K562 (cell line): ENCODE data around the gene TMPO. TPM values are rescaled to one million over a fixed set of nuclear protein-coding genes. Genes with fewer than 3 reads are reported as not detected.

Source experiments
- CBX3 ChIP-seq, 2 experiments: IDR thresholded peaks; 1 replicate in 1 of 2; 2 replicates in 1 of 2; pipeline ENCODE4 v1.6.1; 2012; ENCODE audit warnings: inconsistent platforms in 2 of 2, low read length in 2 of 2, borderline replicate concordance in 1 of 2, control low read depth in 1 of 2
- FIP1L1 ChIP-seq: fragments of 200-400 bp; formaldehyde crosslinking; IDR thresholded peaks from 2 replicates; pipeline ENCODE4 v1.6.1; 2018; ENCODE audit warnings: mild to moderate bottlenecking, low read depth, low read length; ENCODE audit not compliant: poor library complexity, severe bottlenecking
- FOXA3 ChIP-seq, 2 experiments: fragments of 450-650 bp in 1 of 2; sonication (generic) in 1 of 2; formaldehyde crosslinking; IDR thresholded peaks in 1 of 2; conservative IDR thresholded peaks in 1 of 2; 2 replicates each; pipeline versions ENCODE4 v1.4.0 to v1.8.0; 2020 to 2022; ENCODE audit warnings: mild to moderate bottlenecking in 2 of 2, missing genetic modification reagents in 1 of 2
- HDAC1 ChIP-seq, 2 experiments: fragments of 450-650 bp; IDR thresholded peaks; 2 replicates each; pipeline ENCODE4 v1.6.1; 2016 to 2017; ENCODE audit warnings: inconsistent platforms in 1 of 2, mild to moderate bottlenecking in 1 of 2, moderate library complexity in 1 of 2
- KDM2B ChIP-seq: fragments of 250-450 bp; sonication (Bioruptor Pico); IDR thresholded peaks from 2 replicates; pipeline ENCODE4 v1.8.0; 2021; ENCODE audit warnings: mild to moderate bottlenecking, moderate library complexity
- KDM5B ChIP-seq: fragments of 200-600 bp; sonication (generic); IDR thresholded peaks from 2 replicates; pipeline ENCODE4 v1.6.1; 2012; ENCODE audit warnings: low read depth, mild to moderate bottlenecking, moderate library complexity, low read length, control low read depth, inconsistent platforms; ENCODE audit not compliant: insufficient replicate concordance
- MAFK ChIP-seq: IDR thresholded peaks from 2 replicates; pipeline ENCODE4 v1.6.1; 2011; ENCODE audit warnings: low read length, improper control_type of control experiment
- NFRKB ChIP-seq: fragments of 450-650 bp; IDR thresholded peaks from 2 replicates; pipeline ENCODE4 v1.6.1; 2016; ENCODE audit warnings: low read depth
- NR4A1 ChIP-seq, 2 experiments: fragments of 250-450 bp in 1 of 2; fragments of 450-650 bp in 1 of 2; sonication (Bioruptor Pico) in 1 of 2; IDR thresholded peaks; 2 replicates each; pipeline versions ENCODE4 v1.4.0 to v1.6.1; 2016 to 2020; ENCODE audit warnings: mild to moderate bottlenecking in 2 of 2, missing compliant biosample characterization in 1 of 2, missing genetic modification characterization in 1 of 2, moderate library complexity in 1 of 2
- POLR2H ChIP-seq: IDR thresholded peaks from 2 replicates; pipeline ENCODE4 v1.6.1; 2016; ENCODE audit warnings: missing genetic modification characterization, low read depth, mild to moderate bottlenecking, control low read depth, missing compliant biosample characterization, moderate library complexity
- RCOR1 ChIP-seq, 2 experiments: IDR thresholded peaks; 2 replicates each; pipeline ENCODE4 v1.6.1; 2012; ENCODE audit warnings: low read depth in 2 of 2, low read length in 2 of 2, borderline replicate concordance in 1 of 2, improper control_type of control experiment in 1 of 2
- RNF2 ChIP-seq: sonication (generic); IDR thresholded peaks from 2 replicates; pipeline ENCODE4 v1.6.1; 2016
- SNRNP70 ChIP-seq: fragments of 200-400 bp; formaldehyde crosslinking; optimal IDR thresholded peaks from 2 replicates; pipeline ENCODE3; 2017; ENCODE audit warnings: low read depth, low read length
- ZBTB1 ChIP-seq: sonication (generic); formaldehyde crosslinking; IDR thresholded peaks from 2 replicates; pipeline ENCODE4 v1.8.1; 2023; ENCODE audit warnings: missing genetic modification reagents, low read depth, mild to moderate bottlenecking, borderline replicate concordance
- ZBTB8A ChIP-seq: fragments of 450-650 bp; IDR thresholded peaks from 2 replicates; pipeline ENCODE4 v1.6.1; 2018; ENCODE audit warnings: mild to moderate bottlenecking, moderate library complexity; ENCODE audit not compliant: partially characterized antibody
- ZNF253 ChIP-seq: fragments of 250-450 bp; sonication (Bioruptor Pico); conservative IDR thresholded peaks from 2 replicates; pipeline ENCODE4 v1.6.1; 2021; ENCODE audit warnings: mild to moderate bottlenecking
- ZNF408 ChIP-seq: fragments of 250-450 bp; sonication (Bioruptor Pico); IDR thresholded peaks from 2 replicates; pipeline ENCODE4 v1.4.0; 2020; ENCODE audit warnings: low read depth, mild to moderate bottlenecking, moderate library complexity
- polyA plus RNA-seq, 8 experiments: library from polyadenylated mRNA; depleted of rRNA in 4 of 8; stranded (reverse) in 5 of 8; unstranded in 3 of 8; fragments of >200 nt; fragmentation: Nextera tagmentation in 2 of 8; fragmentation: Illumina TruSeq in 1 of 8; extraction: Ambion mirVana in 2 of 8; extraction: Trizol in 1 of 8; gene quantifications; 2 replicates each; pipeline versions ENCODE4 v1.2.1 to v1.2.3, GENCODE V29; 2011 to 2014; ENCODE audit warnings: inconsistent platforms in 1 of 8, missing spikeins in 1 of 8
- total RNA-seq, 7 experiments: library from RNA; depleted of rRNA in 6 of 7; stranded (reverse); fragments of >200 nt in 6 of 7; fragmentation: Illumina TruSeq in 2 of 7; extraction: Trizol in 2 of 7; gene quantifications; 2 replicates each; pipeline versions ENCODE4 v1.2.1 to v1.2.3, GENCODE V29; 2011 to 2021; ENCODE audit warnings: low replicate concordance in 1 of 7
- TF ChIP-seq, protein P1 (sequence below): fragments of 450-650 bp; IDR thresholded peaks from 2 replicates; pipeline ENCODE4 v1.7.0; 2016; ENCODE audit warnings: borderline replicate concordance
- TF ChIP-seq, protein P2 (sequence below), 2 experiments: IDR thresholded peaks; 2 replicates each; pipeline ENCODE4 v1.6.1; 2011; ENCODE audit warnings: borderline replicate concordance in 1 of 2, control low read depth in 1 of 2, low read depth in 1 of 2, low read length in 1 of 2, mild to moderate bottlenecking in 1 of 2, mixed read lengths in 1 of 2, moderate library complexity in 1 of 2; ENCODE audit not compliant: insufficient read depth in 1 of 2, insufficient read length in 1 of 2, poor library complexity in 1 of 2, severe bottlenecking in 1 of 2; ENCODE audit errors: extremely low read depth in 1 of 2
- TF ChIP-seq, protein P3 (sequence below): sonication (generic); formaldehyde crosslinking; IDR thresholded peaks from 2 replicates; pipeline ENCODE4 v1.8.1; 2023; ENCODE audit warnings: mild to moderate bottlenecking, missing genetic modification reagents
- TF ChIP-seq, protein P4 (sequence below): sonication (generic); IDR thresholded peaks from 2 replicates; pipeline ENCODE4 v1.6.1; 2016

The TMPO gene
- total and polyA plus RNA-seq, 9 of the 15 experiments (the other 6 are each of a cell fraction or from before 2014, with no cell fraction given): 62.1 to 263 (median 182) TPM

DNA sequence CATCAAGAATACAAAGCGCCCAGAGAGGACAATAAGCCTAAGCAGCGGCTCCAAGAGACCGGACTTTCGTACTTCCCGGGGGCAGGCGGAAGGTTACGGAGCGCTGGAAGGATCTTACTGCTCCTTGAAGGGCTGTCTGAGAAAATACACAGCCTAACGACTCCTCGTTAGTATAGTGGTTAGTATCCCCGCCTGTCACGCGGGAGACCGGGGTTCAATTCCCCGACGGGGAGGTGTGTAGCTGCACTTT is 12.1 kb upstream of the TMPO start (continued):
- TF ChIP-seq, protein P1, sequence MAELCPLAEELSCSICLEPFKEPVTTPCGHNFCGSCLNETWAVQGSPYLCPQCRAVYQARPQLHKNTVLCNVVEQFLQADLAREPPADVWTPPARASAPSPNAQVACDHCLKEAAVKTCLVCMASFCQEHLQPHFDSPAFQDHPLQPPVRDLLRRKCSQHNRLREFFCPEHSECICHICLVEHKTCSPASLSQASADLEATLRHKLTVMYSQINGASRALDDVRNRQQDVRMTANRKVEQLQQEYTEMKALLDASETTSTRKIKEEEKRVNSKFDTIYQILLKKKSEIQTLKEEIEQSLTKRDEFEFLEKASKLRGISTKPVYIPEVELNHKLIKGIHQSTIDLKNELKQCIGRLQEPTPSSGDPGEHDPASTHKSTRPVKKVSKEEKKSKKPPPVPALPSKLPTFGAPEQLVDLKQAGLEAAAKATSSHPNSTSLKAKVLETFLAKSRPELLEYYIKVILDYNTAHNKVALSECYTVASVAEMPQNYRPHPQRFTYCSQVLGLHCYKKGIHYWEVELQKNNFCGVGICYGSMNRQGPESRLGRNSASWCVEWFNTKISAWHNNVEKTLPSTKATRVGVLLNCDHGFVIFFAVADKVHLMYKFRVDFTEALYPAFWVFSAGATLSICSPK: no peak
- 0 out of 2 replicates have a peak, but pooled peaks have one; percentile 16 for TF ChIP-seq MAFK
- TF ChIP-seq FIP1L1: no peak
- TF ChIP-seq RNF2: peak; percentile 46
- no peak for TF ChIP-seq NR4A1 (CRISPR knock-in tag; IDR thresholded peaks at IDR 0.05)
- TF ChIP-seq NR4A1 (tag; IDR thresholded peaks at IDR 0.05): 0 out of 2 replicates have a peak, but pooled peaks have one; percentile 7
- no peak for TF ChIP-seq ZNF408 (CRISPR knock-in tag)
- TF ChIP-seq, protein P2, sequence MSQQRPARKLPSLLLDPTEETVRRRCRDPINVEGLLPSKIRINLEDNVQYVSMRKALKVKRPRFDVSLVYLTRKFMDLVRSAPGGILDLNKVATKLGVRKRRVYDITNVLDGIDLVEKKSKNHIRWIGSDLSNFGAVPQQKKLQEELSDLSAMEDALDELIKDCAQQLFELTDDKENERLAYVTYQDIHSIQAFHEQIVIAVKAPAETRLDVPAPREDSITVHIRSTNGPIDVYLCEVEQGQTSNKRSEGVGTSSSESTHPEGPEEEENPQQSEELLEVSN (IDR thresholded peaks at IDR 0.05; ENCODE audit: borderline replicate concordance in 1 of 2, extremely low read depth in 1 of 2, insufficient read depth in 1 of 2, insufficient read length in 1 of 2, low read depth in 1 of 2, low read length in 1 of 2, poor library complexity in 1 of 2, severe bottlenecking in 1 of 2): peak in 1 of 2 experiments; percentile 36
- no peak for TF ChIP-seq CBX3 (IDR thresholded peaks at IDR 0.05; ENCODE audit: borderline replicate concordance in 1 of 2, low read length in 2 of 2)
- no peak for TF ChIP-seq ZBTB1 (CRISPR knock-in tag)
- TF ChIP-seq SNRNP70: no peak
- TF ChIP-seq, protein P3, sequence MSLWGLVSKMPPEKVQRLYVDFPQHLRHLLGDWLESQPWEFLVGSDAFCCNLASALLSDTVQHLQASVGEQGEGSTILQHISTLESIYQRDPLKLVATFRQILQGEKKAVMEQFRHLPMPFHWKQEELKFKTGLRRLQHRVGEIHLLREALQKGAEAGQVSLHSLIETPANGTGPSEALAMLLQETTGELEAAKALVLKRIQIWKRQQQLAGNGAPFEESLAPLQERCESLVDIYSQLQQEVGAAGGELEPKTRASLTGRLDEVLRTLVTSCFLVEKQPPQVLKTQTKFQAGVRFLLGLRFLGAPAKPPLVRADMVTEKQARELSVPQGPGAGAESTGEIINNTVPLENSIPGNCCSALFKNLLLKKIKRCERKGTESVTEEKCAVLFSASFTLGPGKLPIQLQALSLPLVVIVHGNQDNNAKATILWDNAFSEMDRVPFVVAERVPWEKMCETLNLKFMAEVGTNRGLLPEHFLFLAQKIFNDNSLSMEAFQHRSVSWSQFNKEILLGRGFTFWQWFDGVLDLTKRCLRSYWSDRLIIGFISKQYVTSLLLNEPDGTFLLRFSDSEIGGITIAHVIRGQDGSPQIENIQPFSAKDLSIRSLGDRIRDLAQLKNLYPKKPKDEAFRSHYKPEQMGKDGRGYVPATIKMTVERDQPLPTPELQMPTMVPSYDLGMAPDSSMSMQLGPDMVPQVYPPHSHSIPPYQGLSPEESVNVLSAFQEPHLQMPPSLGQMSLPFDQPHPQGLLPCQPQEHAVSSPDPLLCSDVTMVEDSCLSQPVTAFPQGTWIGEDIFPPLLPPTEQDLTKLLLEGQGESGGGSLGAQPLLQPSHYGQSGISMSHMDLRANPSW: no peak
- no peak for TF ChIP-seq KDM2B (CRISPR knock-in tag)
- TF ChIP-seq KDM5B: no peak
- no peak for TF ChIP-seq ZNF253 (CRISPR knock-in tag)
- TF ChIP-seq ZBTB8A: peak; percentile 66
- TF ChIP-seq RCOR1 (IDR thresholded peaks at IDR 0.05; ENCODE audit: borderline replicate concordance in 1 of 2, low read depth in 2 of 2, low read length in 2 of 2): 0 out of 4 replicates have a peak, but pooled peaks of 1 of the 2 experiments have one; percentile 17
- peak in 1 of 2 experiments; percentile 88; a peak in 2 of 4 replicates for TF ChIP-seq HDAC1 (IDR thresholded peaks at IDR 0.05)
- peak; percentile 100 for TF ChIP-seq POLR2H (tag)
- TF ChIP-seq NFRKB: no peak
- TF ChIP-seq FOXA3 (CRISPR knock-in tag; conservative IDR thresholded peaks at IDR 0.05 in 1 of 2, IDR thresholded peaks at IDR 0.05 in 1 of 2): 0 out of 4 replicates have a peak, but pooled peaks of 1 of the 2 experiments have one; percentile 15
- TF ChIP-seq, protein P4, sequence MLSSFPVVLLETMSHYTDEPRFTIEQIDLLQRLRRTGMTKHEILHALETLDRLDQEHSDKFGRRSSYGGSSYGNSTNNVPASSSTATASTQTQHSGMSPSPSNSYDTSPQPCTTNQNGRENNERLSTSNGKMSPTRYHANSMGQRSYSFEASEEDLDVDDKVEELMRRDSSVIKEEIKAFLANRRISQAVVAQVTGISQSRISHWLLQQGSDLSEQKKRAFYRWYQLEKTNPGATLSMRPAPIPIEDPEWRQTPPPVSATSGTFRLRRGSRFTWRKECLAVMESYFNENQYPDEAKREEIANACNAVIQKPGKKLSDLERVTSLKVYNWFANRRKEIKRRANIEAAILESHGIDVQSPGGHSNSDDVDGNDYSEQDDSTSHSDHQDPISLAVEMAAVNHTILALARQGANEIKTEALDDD: peak; percentile 90
